WERI-Rb-1 (cell line): ENCODE data around the gene MTMR4.
"Not testable (repeated sequence)": the region's sequence is repeated elsewhere in the genome, so short reads cannot be mapped to it uniquely, and the experiment has no call there.

Experiments used
- DNase-seq: peaks from one replicate; pipeline ENCODE4 v3.0.0-alpha.2; 2020
- H3K27ac ChIP-seq: fragments of 250-450 bp; sonication (Bioruptor Pico); 2 replicates; pipeline ENCODE4 v1.5.1; 2020; ENCODE audit warnings: mild to moderate bottlenecking, moderate library complexity
- H3K27me3 ChIP-seq: fragments of 250-450 bp; sonication (Bioruptor Pico); 2 replicates; pipeline ENCODE4 v1.5.1; 2021; ENCODE audit warnings: mild to moderate bottlenecking, low read depth, moderate library complexity; ENCODE audit not compliant: insufficient read depth, severe bottlenecking
- H3K36me3 ChIP-seq: fragments of 250-450 bp; sonication (Bioruptor Pico); 2 replicates; pipeline ENCODE4 v1.5.1; 2020; ENCODE audit warnings: mild to moderate bottlenecking, moderate library complexity
- H3K4me3 ChIP-seq: 2 replicates; pipeline ENCODE4 v1.5.1; 2011; ENCODE audit warnings: low read depth, mild to moderate bottlenecking, control low read depth, low read length
- H3K9me3 ChIP-seq: fragments of 250-450 bp; sonication (Bioruptor Pico); 2 replicates; pipeline ENCODE4 v1.5.1; 2021; ENCODE audit warnings: mild to moderate bottlenecking, moderate library complexity; ENCODE audit not compliant: severe bottlenecking
- CTCF ChIP-seq: IDR thresholded peaks from 2 replicates; pipeline ENCODE4 v1.5.1; 2011; ENCODE audit warnings: low read depth, mild to moderate bottlenecking, control low read depth, inconsistent platforms, low read length

The MTMR4 gene

GRCh38 chr17:58487589-58488427 lies 26.6 kb downstream of the MTMR4 start, which contains the start of gene HSF5:
Gene HSF5, minus strand, starts transcription at chr17:58488408. Its CDS starts 134 bp downstream, at chr17:58488274.
- peaks cover 48% of the 10 kb centered on the region for H3K36me3 ChIP-seq
- H3K9me3 ChIP-seq, result no peaks in the 10 kb centered on the region

GRCh38 chr17:58484600-58484999 lies 29.8 kb downstream of the MTMR4 start:
- no peak for DNase-seq
- TF ChIP-seq CTCF, result no peak
- peaks cover 17% of the 10 kb centered on the region for H3K36me3 ChIP-seq
- H3K27me3 ChIP-seq, result no peaks in the 10 kb centered on the region
- no peak overlapping the region for H3K4me3 ChIP-seq
- no peak overlapping the region for H3K27ac ChIP-seq
- no peaks in the 10 kb centered on the region for H3K9me3 ChIP-seq

More at GRCh38 chr17:58487589-58488427, 26.6 kb downstream of the MTMR4 start, which contains the start of gene HSF5:
- no peak for DNase-seq
- no peak for TF ChIP-seq CTCF
- H3K27ac ChIP-seq, result no peak within 1 kb of the TSS
- no peak within 1 kb of the TSS for H3K4me3 ChIP-seq
- H3K27me3 ChIP-seq, result no peaks in the 10 kb centered on the region

GRCh38 chr17:58481798-58482197 lies 32.6 kb downstream of the MTMR4 start:
- H3K27ac ChIP-seq, H3K36me3 ChIP-seq, H3K9me3 ChIP-seq, DNase-seq, H3K27me3 ChIP-seq, H3K4me3 ChIP-seq: not testable (repeated sequence)

- Histone ChIP-seq H3K36me3 (no peaks in the 10 kb centered on the region), H3K9me3 (no peaks in the 10 kb centered on the region), H3K27ac (no peak overlapping the region), H3K4me3 (no peak overlapping the region), H3K27me3 (no peaks in the 10 kb centered on the region)
- no peak for DNase-seq
- TF ChIP-seq CTCF, result no peak
Observed at GRCh38 chr17:58480090-58480489, 34.3 kb downstream of the MTMR4 start.

GRCh38 chr17:58476812-58477211 lies 37.6 kb downstream of the MTMR4 start:
- H3K4me3 ChIP-seq, result no peak overlapping the region
- no peaks in the 10 kb centered on the region for H3K27me3 ChIP-seq

More at GRCh38 chr17:58476812-58477211, 37.6 kb downstream of the MTMR4 start:
- Histone ChIP-seq H3K36me3 (no peaks in the 10 kb centered on the region), H3K27ac (no peak overlapping the region), H3K9me3 (no peaks in the 10 kb centered on the region)
- DNase-seq, result no peak
- no peak for TF ChIP-seq CTCF
